A172 (cell line): ENCODE data around the gene P2RY2. TPM values are rescaled to one million over a fixed set of nuclear protein-coding genes. Genes with fewer than 3 reads are reported as not detected.

Experiments used
- DNase-seq: peaks from one replicate; pipeline ENCODE4 v3.0.0-alpha.2; 2015; ENCODE audit warnings: low spot score
- total RNA-seq: library from RNA; depleted of rRNA; stranded (reverse); fragments of >200 nt; shearing (Covaris generic); gene quantifications from 2 replicates; pipeline ENCODE4 v1.2.3, GENCODE V29; 2014; rRNA removed

Gene P2RY2
- not detected in 2 replicates for total RNA-seq

- no peak for DNase-seq
Observed at GRCh38 chr11:73218106-73218829, at the start of gene P2RY2. P2RY2 (plus strand) TSS chr11:73218281; CDS start chr11:73234160, 15,879 bp downstream.

GRCh38 chr11:73168925-73169579 is 49.0 kb upstream of the P2RY2 start:
- no peak for DNase-seq

GRCh38 chr11:73170140-73170539 is 47.9 kb upstream of the P2RY2 start:
- DNase-seq = no peak

GRCh38 chr11:73171436-73172161 is 46.5 kb upstream of the P2RY2 start:
- DNase-seq = peak; percentile 31

GRCh38 chr11:73172992-73173656 is 45.0 kb upstream of the P2RY2 start:
- DNase-seq = no peak

- DNase-seq = no peak
Observed at GRCh38 chr11:73173755-73174494, 44.2 kb upstream of the P2RY2 start.

GRCh38 chr11:73174495-73174791 is 43.6 kb upstream of the P2RY2 start:
- DNase-seq = no peak

GRCh38 chr11:73175551-73176144 is 42.4 kb upstream of the P2RY2 start:
- no peak for DNase-seq

- no peak for DNase-seq
Observed at GRCh38 chr11:73176145-73176873, 41.8 kb upstream of the P2RY2 start.

- no peak for DNase-seq
Observed at GRCh38 chr11:73176874-73177155, 41.3 kb upstream of the P2RY2 start.

GRCh38 chr11:73177380-73177777 is 40.7 kb upstream of the P2RY2 start:
- no peak for DNase-seq

GRCh38 chr11:73177778-73178539 is 40.1 kb upstream of the P2RY2 start:
- DNase-seq = peak; percentile 86

GRCh38 chr11:73178681-73179080 is 39.4 kb upstream of the P2RY2 start:
- DNase-seq = no peak

GRCh38 chr11:73182824-73183321 is 35.2 kb upstream of the P2RY2 start:
- no peak for DNase-seq

GRCh38 chr11:73184953-73185671 is 33.0 kb upstream of the P2RY2 start:
- peak; percentile 71 for DNase-seq

GRCh38 chr11:73185680-73186293 is 32.3 kb upstream of the P2RY2 start:
- DNase-seq = peak; percentile 91

GRCh38 chr11:73186294-73186850 is 31.7 kb upstream of the P2RY2 start:
- no peak for DNase-seq

GRCh38 chr11:73186886-73187285 is 31.2 kb upstream of the P2RY2 start:
- no peak for DNase-seq
